GM23338 (cell line): Measurements from ENCODE around the gene RAB3GAP1.

Experiments used
- CREB1 ChIP-seq: fragments of 250-450 bp; sonication (Bioruptor Pico); IDR thresholded peaks from 2 replicates; pipeline ENCODE4 v1.5.0; 2020; ENCODE audit warnings: low read depth, mild to moderate bottlenecking, moderate library complexity
- CTCF ChIP-seq, 2 experiments: fragments of 200-600 bp in 1 of 2; sonication (generic) in 1 of 2; conservative IDR thresholded peaks; 2 replicates each; pipeline versions ENCODE4 v1.5.1 to v1.6.1; 2016 to 2017; ENCODE audit warnings: antibody characterized with exemption in 2 of 2, low read depth in 2 of 2, mild to moderate bottlenecking in 2 of 2, moderate library complexity in 1 of 2
- EZH2 ChIP-seq: fragments of 200-600 bp; sonication (generic); IDR thresholded peaks from one replicate; pipeline ENCODE4 v1.8.0; 2017; ENCODE audit warnings: antibody characterized with exemption, mild to moderate bottlenecking, low read depth; ENCODE audit not compliant: unreplicated experiment
- EZH2phosphoT487 ChIP-seq: fragments of 200-600 bp; sonication (generic); IDR thresholded peaks from one replicate; pipeline ENCODE4 v1.8.1; 2018; ENCODE audit warnings: antibody characterized with exemption; ENCODE audit not compliant: unreplicated experiment
- NANOG ChIP-seq: IDR thresholded peaks from 2 replicates; pipeline ENCODE4 v1.6.1; 2016; ENCODE audit warnings: antibody characterized with exemption, borderline replicate concordance
- POLR2AphosphoS5 ChIP-seq: IDR thresholded peaks from 2 replicates; pipeline ENCODE4 v1.6.1; 2016; ENCODE audit warnings: antibody characterized with exemption, low read depth
- REST ChIP-seq: IDR thresholded peaks from one replicate; pipeline ENCODE4 v1.6.1; 2018; ENCODE audit warnings: antibody characterized with exemption; ENCODE audit not compliant: unreplicated experiment
- STAT1 ChIP-seq: IDR thresholded peaks from one replicate; pipeline ENCODE4 v1.6.1; 2016; ENCODE audit warnings: antibody characterized with exemption; ENCODE audit not compliant: unreplicated experiment
- ZNF114 ChIP-seq: fragments of 250-450 bp; sonication (Bioruptor Pico); IDR thresholded peaks from 2 replicates; pipeline ENCODE4 v1.5.0; 2020; ENCODE audit warnings: mild to moderate bottlenecking, moderate library complexity
- ZNF331 ChIP-seq: fragments of 250-450 bp; sonication (Bioruptor Pico); IDR thresholded peaks from 2 replicates; pipeline ENCODE4 v1.5.0; 2020; ENCODE audit warnings: low read depth, mild to moderate bottlenecking, moderate library complexity
- ZNF462 ChIP-seq: fragments of 250-450 bp; sonication (Bioruptor Pico); IDR thresholded peaks from 2 replicates; pipeline ENCODE4 v1.5.0; 2020; ENCODE audit warnings: mild to moderate bottlenecking, moderate library complexity

- TF ChIP-seq CTCF (conservative IDR thresholded peaks at IDR 0.05; ENCODE audit: low read depth in 2 of 2) (no peak), EZH2phosphoT487 (no peak), ZNF331 (CRISPR knock-in tag) (no peak), POLR2AphosphoS5 (no peak), EZH2 (no peak), REST (no peak), NANOG (no peak), CREB1 (no peak), ZNF462 (CRISPR knock-in tag) (no peak), ZNF114 (CRISPR knock-in tag) (no peak), STAT1 (no peak)
Measured at GRCh38 chr2:135157856-135158255, 105.8 kb downstream of the RAB3GAP1 start.
